ENCODE results near the gene TBL1X. TPM values are rescaled to one million over a fixed set of nuclear protein-coding genes. Genes with fewer than 3 reads are reported as not detected.

The TBL1X gene
- total and polyA plus RNA-seq, 2 of the 8 experiments (the other 6 are each of a cell fraction or from before 2014, with no cell fraction given) = 13.3 to 25.6 TPM

GRCh38 chrX:9663216-9663615 is 198.4 kb downstream of the TBL1X start:
- H4K5ac ChIP-seq (ENCODE audit: insufficient read length, low read depth, low read length) = no peak overlapping the region
- H3K14ac ChIP-seq (ENCODE audit: insufficient read length) = no peak overlapping the region
- POLR2A ChIA-PET (ENCODE audit: partially characterized antibody) = no interaction called here
- no peaks in the 10 kb centered on the region for H3K27me3 ChIP-seq (replicated peaks in 1 of 4; ENCODE audit: control insufficient read depth in 3 of 4, extremely low read depth in 1 of 4, insufficient read depth in 3 of 4, low read length in 3 of 4)
- 0 out of 4 replicates have a peak, but pooled peaks cover 0 to 2% of the 10 kb centered on the region in 2 experiments for H3K9me3 ChIP-seq (ENCODE audit: insufficient read depth in 2 of 2, low read depth in 1 of 2, low read length in 1 of 2)
- no peak overlapping the region for H2BK12ac ChIP-seq (ENCODE audit: low read depth, low read length)
- H3K4me3 ChIP-seq (ENCODE audit: extremely low read depth in 1 of 4, insufficient read depth in 2 of 4, low read depth in 3 of 4, low read length in 4 of 4) = no peak overlapping the region
- no peak overlapping the region for H4K8ac ChIP-seq (ENCODE audit: extremely low read depth, insufficient read depth, low read length)
- H3K79me1 ChIP-seq (ENCODE audit: low read depth, low read length) = no peaks in the 10 kb centered on the region
- no peak overlapping the region for H3K18ac ChIP-seq (ENCODE audit: extremely low read depth, low read length)
- H3K36me3 ChIP-seq (ENCODE audit: control insufficient read depth in 2 of 4, insufficient read depth in 4 of 4, low read length in 3 of 4) = peaks cover 0 to 3% (median 0%) of the 10 kb centered on the region in 4 experiments; a peak in 3 of 8 replicates
- WGBS, 2 experiments (ENCODE audit: extremely low coverage in 1 of 2, insufficient coverage in 1 of 2, insufficient read length in 1 of 2, insufficient replicate concordance in 2 of 2, low coverage in 1 of 2, low lambda C conversion rate in 2 of 2, missing lambda C conversion rate in 1 of 2) = 100% methylated on average over 3 of the region's 6 CpGs; no CpG with 5 or more reads in 1 of the 2 experiments
- no peak overlapping the region for H3K4ac ChIP-seq (replicated peaks; ENCODE audit: insufficient read length, low read depth, low read length)
- H3K23ac ChIP-seq (ENCODE audit: insufficient read length) = no peak overlapping the region
- no peak overlapping the region for H3K27ac ChIP-seq (ENCODE audit: low read depth, low read length)
- H4K91ac ChIP-seq (replicated peaks; ENCODE audit: insufficient read length, low read length) = no peak overlapping the region
- H3K79me2 ChIP-seq (ENCODE audit: control insufficient read depth in 1 of 2, insufficient read depth in 2 of 2, low read length in 2 of 2) = no peaks in the 10 kb centered on the region
- no peaks in the 10 kb centered on the region for H4K20me1 ChIP-seq (replicated peaks in 1 of 2; ENCODE audit: control insufficient read depth in 1 of 2, insufficient read depth in 2 of 2, low read length in 2 of 2)
- no peak overlapping the region for H2AK5ac ChIP-seq (ENCODE audit: low read depth, low read length)
- no peaks in the 10 kb centered on the region for H3K4me1 ChIP-seq (replicated peaks in 1 of 4; ENCODE audit: control insufficient read depth in 3 of 4, insufficient read depth in 4 of 4, low read length in 3 of 4)
- no peak for FAIRE-seq
- CTCF ChIA-PET (ENCODE audit: partially characterized antibody) = no interaction called here
- H3K9ac ChIP-seq (replicated peaks in 1 of 4; ENCODE audit: extremely low read depth in 1 of 4, low read depth in 3 of 4, low read length in 3 of 4) = no peak overlapping the region
- H2BK20ac ChIP-seq (ENCODE audit: low read length) = no peak overlapping the region
- H3K4me2 ChIP-seq (ENCODE audit: insufficient read depth in 1 of 2, low read depth in 2 of 2, low read length in 2 of 2) = no peak overlapping the region
- H2BK120ac ChIP-seq (replicated peaks; ENCODE audit: low read depth, low read length) = no peak overlapping the region
- H3K56ac ChIP-seq (replicated peaks; ENCODE audit: insufficient read length, low read depth, low read length) = no peak overlapping the region
- H2BK5ac ChIP-seq (ENCODE audit: low read depth, low read length) = no peak overlapping the region
- H2BK15ac ChIP-seq (ENCODE audit: low read length) = no peak overlapping the region
- no peak for DNase-seq (ENCODE audit: low read depth in 1 of 2, low spot score in 2 of 2)
- H2AFZ ChIP-seq (ENCODE audit: low read length) = no peak overlapping the region
- H3K23me2 ChIP-seq (ENCODE audit: low read depth, low read length) = no peaks in the 10 kb centered on the region
- no peak for TF ChIP-seq CBX5 (IDR thresholded peaks at IDR 0.05; ENCODE audit: low read depth, low read length)
- no peak for TF ChIP-seq JUND (IDR thresholded peaks at IDR 0.05; ENCODE audit: low read length)
- TF ChIP-seq POU5F1 (IDR thresholded peaks at IDR 0.05; ENCODE audit: low read depth, low read length) = no peak
- no peak for TF ChIP-seq USF2 (IDR thresholded peaks at IDR 0.05; ENCODE audit: low read length)
- no peak for TF ChIP-seq CEBPB (IDR thresholded peaks at IDR 0.05; ENCODE audit: low read depth, low read length)
- TF ChIP-seq EP300 (IDR thresholded peaks at IDR 0.05; ENCODE audit: borderline replicate concordance in 1 of 2, low read depth in 2 of 2, low read length in 2 of 2) = no peak
- no peak for TF ChIP-seq EGR1 (IDR thresholded peaks at IDR 0.05; ENCODE audit: borderline replicate concordance, low read depth, low read length)
- TF ChIP-seq SP4 (IDR thresholded peaks at IDR 0.05; ENCODE audit: low read length) = no peak
- TF ChIP-seq E2F6 (IDR thresholded peaks at IDR 0.05) = no peak
- TF ChIP-seq CBX8 (IDR thresholded peaks at IDR 0.05; ENCODE audit: borderline replicate concordance, low read depth, low read length) = no peak
- no peak for TF ChIP-seq KDM1A (IDR thresholded peaks at IDR 0.05; ENCODE audit: borderline replicate concordance, low read length)

All from H1 (cell line).